BJ (cell line): ENCODE data around the gene PLOD1. TPM values are rescaled to one million over a fixed set of nuclear protein-coding genes. Genes with fewer than 3 reads are reported as not detected.
"Not testable (repeated sequence)": the region's sequence is repeated elsewhere in the genome, so short reads cannot be mapped to it uniquely, and the experiment has no call there.

Experiments
- CTCF ChIA-PET: fragments of 350-600 bp; formaldehyde crosslinking; extraction: SDS; loops from one replicate; lab custom pipeline; 2021; ENCODE audit warnings: antibody characterized with exemption, inconsistent platforms; lab: Yijun Ruan, JAX
- POLR2A ChIA-PET: fragments of 300-600 bp; sonication (Branson Sonifier 250); formaldehyde crosslinking; extraction: SDS; loops from one replicate; lab custom pipeline; 2021; ENCODE audit warnings: antibody characterized with exemption; lab: Charles Lee
- DNase-seq: peaks from one replicate; pipeline ENCODE4 v3.0.0-alpha.2; 2011; ENCODE audit warnings: low read depth
- H3K27me3 ChIP-seq: 2 replicates; pipeline ENCODE4 v1.6.0; 2011; ENCODE audit warnings: low read length; ENCODE audit not compliant: control insufficient read depth, insufficient read depth
- H3K36me3 ChIP-seq: 2 replicates; pipeline ENCODE4 v1.5.1; 2011; ENCODE audit warnings: low read length; ENCODE audit not compliant: control insufficient read depth, insufficient read depth
- H3K4me3 ChIP-seq: 2 replicates; pipeline ENCODE4 v1.5.1; 2011; ENCODE audit warnings: low read depth, mild to moderate bottlenecking, control low read depth, low read length
- CTCF ChIP-seq: IDR thresholded peaks from 2 replicates; pipeline ENCODE4 v1.5.1; 2011; ENCODE audit warnings: low read depth, mild to moderate bottlenecking, control low read depth, inconsistent platforms, low read length, moderate library complexity; ENCODE audit not compliant: insufficient read depth
- polyA plus RNA-seq: library from polyadenylated mRNA; depleted of rRNA; stranded (reverse); fragments of >200 nt; gene quantifications from 2 replicates; pipeline ENCODE4 v1.2.3, GENCODE V29; 2011

Gene PLOD1
- polyA plus RNA-seq, 1 experiment, result 851 TPM

- Histone ChIP-seq H3K27me3 (peaks cover 8% of the 10 kb centered on the region; the same call in 1 of the 2 replicates), H3K36me3 (no peaks in the 10 kb centered on the region), H3K4me3 (no peak overlapping the region)
- no peak for TF ChIP-seq CTCF
- CTCF ChIA-PET, result interaction anchor here (1.4 to 1.8 kb wide), 2 partner anchors 49 to 50 kb away, joined by 4 read pairs; no protein-coding TSS in a partner anchor
- POLR2A ChIA-PET, result no interaction called here
- DNase-seq, result no peak
Measured at GRCh38 chr1:11888206-11888876, 46.2 kb upstream of the PLOD1 start.

- no peak for TF ChIP-seq CTCF
- Histone ChIP-seq H3K27me3 (peaks cover 8% of the 10 kb centered on the region; the same call in 1 of the 2 replicates), H3K36me3 (no peaks in the 10 kb centered on the region), H3K4me3 (no peak overlapping the region)
- CTCF ChIA-PET, result interaction anchor here (1.4 to 1.8 kb wide), 2 partner anchors 50 to 51 kb away, joined by 4 read pairs; no protein-coding TSS in a partner anchor
- POLR2A ChIA-PET, result no interaction called here
- no peak for DNase-seq
Measured at GRCh38 chr1:11888877-11889208, 45.7 kb upstream of the PLOD1 start.

GRCh38 chr1:11891433-11892186 lies 42.9 kb upstream of the PLOD1 start:
- Histone ChIP-seq H3K4me3 (no peak overlapping the region), H3K27me3 (peaks cover 8% of the 10 kb centered on the region; the same call in 1 of the 2 replicates), H3K36me3 (no peaks in the 10 kb centered on the region)
- ChIA-PET POLR2A (interaction anchor here (0.8 kb wide), 1 partner anchor 16 kb away, joined by 6 read pairs; no protein-coding TSS in a partner anchor), CTCF (interaction anchor here (0.7 to 3.6 kb wide), 7 partner anchors 13 to 854 kb away, joined by 3 to 22 read pairs (median 3); no protein-coding TSS in a partner anchor)
- no peak for DNase-seq
- no peak for TF ChIP-seq CTCF

- no peak for DNase-seq
- no peak overlapping the region for H3K4me3 ChIP-seq
- peak; percentile 97 for TF ChIP-seq CTCF
- ChIA-PET POLR2A (no interaction called here), CTCF (interaction anchor here (0.8 to 3.6 kb wide), 13 partner anchors 8 to 173 kb away, joined by 3 to 22 read pairs (median 4); no protein-coding TSS in a partner anchor)
- H3K36me3 ChIP-seq, result no peaks in the 10 kb centered on the region
- peaks cover 14% of the 10 kb centered on the region for H3K27me3 ChIP-seq
Measured at GRCh38 chr1:11893907-11894251, 40.6 kb upstream of the PLOD1 start.

- CTCF ChIA-PET, result interaction anchor here (0.7 to 3.6 kb wide), 7 partner anchors 13 to 173 kb away, joined by 3 to 22 read pairs (median 3); no protein-coding TSS in a partner anchor
- H3K36me3 ChIP-seq, H3K4me3 ChIP-seq, DNase-seq, POLR2A ChIA-PET: not testable (repeated sequence)
- peaks cover 20% of the 10 kb centered on the region for H3K27me3 ChIP-seq
Measured at GRCh38 chr1:11894501-11894900, 40.0 kb upstream of the PLOD1 start.
